Measurements from ENCODE around the gene PFKP.

PFKP gene

GRCh38 chr10:3072641-3073360, 5.5 kb downstream of the PFKP start:
- DNase-seq, result no peak

DNA sequence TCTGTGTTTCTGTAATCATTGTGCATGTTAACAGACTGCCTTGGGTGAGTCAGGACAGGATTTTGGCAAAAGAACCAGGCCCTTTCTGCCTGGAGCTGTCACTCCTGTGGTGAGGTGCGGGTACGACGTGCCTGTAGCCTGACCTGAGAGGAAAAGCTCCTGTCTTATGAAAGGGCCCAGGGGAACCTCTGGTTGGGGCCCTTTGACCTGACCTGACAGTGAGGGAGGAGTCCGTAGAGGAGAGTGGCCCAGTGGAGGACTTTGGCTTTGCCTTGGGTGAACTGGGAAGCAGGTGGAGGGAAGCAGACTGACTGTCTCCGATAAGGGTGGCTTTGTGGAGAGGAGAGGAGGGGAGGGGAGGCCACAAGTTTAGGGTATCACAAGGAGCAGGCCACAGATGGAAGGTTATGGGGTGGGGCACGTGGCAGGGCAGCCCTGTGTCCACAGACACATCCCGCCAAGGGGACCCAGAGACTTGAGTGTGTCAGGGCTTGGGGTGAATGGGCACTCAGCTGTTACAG, 6.9 kb downstream of the PFKP start:
- no peak for DNase-seq

DNA sequence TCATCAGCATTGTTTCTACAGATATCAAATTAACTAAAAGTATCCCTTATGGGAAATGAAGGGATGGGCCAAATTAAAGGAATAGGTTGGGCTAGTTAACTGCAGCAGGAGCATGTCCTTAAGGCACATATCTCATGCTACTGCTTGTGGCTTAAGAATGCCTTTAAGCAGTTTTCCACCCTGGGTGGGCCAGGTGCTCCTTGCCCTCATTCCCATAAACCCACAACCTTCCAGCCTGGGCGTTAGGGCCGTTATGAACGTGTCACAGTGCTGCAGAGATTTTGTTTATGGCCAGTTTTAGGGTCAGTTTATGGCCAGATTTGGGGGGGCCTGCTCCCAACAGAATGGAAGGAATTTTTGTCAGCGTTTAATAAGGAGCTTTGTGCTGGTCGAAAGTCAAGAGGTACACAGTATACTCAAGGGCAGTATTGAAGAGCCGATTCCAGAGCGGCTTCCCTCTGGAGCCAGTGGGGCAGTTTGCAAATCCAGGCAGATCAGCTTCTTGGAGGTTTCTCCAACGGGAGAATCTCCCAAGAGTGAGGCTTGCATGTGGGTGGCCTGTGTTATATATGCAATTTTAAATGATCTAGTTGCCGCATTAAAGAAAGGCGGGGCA, 7.7 kb downstream of the PFKP start:
- no peak for DNase-seq

- DNase-seq, result no peak
Measured at GRCh38 chr10:3076138-3076537, 8.8 kb downstream of the PFKP start.

DNA sequence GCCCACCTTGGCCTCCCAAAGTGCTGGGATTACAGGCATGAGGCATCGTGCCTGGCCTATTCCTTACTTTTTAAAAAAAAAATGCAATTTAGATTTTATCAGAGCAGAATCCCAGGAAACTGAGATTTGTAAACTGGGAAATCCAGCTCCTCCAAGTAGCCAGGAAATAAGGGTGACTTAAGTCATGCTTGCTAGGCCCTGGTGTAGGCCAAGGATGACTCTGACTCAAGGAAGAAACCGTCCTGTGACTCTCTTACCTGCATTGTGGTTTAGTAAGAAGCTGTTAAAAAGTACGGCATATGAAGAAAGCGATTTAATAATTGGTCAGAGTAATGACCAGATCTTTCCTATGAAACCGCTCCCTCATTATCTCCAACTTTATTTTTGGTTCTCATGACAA, 10.2 kb downstream of the PFKP start:
- no peak for DNase-seq

- DNase-seq, result no peak
Measured at GRCh38 chr10:3077940-3078630, 10.7 kb downstream of the PFKP start.

- no peak for DNase-seq
Measured at GRCh38 chr10:3081383-3081981, 14.1 kb downstream of the PFKP start.

- DNase-seq, result no peak
Measured at GRCh38 chr10:3082290-3082689, 14.9 kb downstream of the PFKP start.

DNA sequence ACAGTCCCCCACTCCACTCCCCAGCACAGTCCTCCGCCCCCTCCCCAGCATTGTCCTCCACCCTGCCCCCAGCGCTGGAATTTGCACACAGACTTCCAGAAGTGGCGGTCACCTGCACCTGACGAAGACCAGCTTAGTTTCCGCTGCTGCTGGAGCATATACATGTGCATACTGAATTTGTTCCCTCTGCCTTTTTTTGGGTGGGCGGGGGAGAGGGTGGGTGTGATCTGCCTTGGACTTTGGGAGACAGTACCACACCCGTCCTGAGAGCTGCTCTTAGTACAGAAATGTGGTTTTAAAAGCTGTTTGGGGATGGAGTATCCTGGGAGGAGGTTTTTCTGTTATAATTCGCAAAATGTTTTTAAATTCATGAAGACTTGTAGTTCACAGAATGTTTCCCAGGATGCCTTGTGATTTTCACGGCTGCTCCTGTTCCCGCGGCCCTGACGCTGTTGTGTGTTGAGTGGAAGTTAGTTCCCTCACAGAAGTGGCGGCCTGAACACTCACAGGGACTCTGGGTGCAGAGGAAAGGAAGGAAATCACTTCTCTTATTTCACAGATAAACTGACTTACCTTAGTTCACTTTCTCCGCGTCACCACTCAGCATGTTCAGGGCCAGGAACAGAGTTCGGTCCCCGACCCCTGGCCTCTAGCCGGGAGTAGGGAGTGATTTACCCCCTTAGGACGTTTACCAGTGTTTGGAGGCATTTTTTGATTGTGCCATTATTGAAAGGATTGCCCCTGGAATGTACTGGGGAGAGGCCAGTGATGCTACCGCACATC, 18.6 kb downstream of the PFKP start:
- DNase-seq, result no peak

GRCh38 chr10:3090388-3090787, 23.0 kb downstream of the PFKP start:
- no peak for DNase-seq

DNA sequence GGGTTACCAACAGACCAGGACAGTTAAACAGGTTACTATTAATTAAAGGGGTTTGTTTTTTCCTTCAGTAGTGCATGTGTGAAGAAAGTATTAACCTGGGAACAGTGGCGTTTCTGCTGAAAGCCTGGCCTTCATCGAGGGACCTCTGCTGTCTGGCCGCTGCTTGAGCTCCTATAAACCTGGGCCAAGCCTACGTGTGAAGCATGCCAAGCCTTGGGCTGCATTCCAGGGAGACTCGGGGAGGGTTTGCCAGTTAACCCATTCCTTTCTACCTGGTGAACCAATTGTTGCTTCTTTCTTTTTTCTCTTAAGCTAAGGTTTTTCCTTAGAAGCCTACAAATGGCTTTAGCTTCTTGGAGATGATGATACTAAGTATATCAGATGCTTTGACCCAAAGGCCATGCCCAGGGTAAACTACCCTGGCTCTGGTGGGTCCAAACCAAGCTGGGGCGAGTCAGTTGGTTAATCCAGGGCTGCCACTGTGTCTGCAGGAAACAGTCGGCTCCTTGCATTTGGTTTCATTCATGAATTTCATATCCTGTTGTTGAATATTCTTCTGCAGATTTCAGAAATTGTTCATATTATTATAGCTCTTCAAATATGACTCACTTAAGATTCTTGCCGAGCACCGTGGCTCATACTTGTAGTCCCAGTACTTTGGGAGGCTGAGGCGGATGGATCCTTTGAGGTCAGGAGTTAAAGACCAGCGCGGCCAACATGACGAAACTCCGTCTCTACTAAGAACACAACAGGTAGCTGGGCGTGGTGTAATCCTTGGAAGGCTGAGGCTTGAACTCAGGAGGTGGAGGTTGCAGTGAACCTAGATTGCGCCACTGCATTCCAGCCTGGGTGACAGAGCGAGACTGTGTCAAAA, 23.8 kb downstream of the PFKP start:
- peak; percentile 60 for DNase-seq

DNA sequence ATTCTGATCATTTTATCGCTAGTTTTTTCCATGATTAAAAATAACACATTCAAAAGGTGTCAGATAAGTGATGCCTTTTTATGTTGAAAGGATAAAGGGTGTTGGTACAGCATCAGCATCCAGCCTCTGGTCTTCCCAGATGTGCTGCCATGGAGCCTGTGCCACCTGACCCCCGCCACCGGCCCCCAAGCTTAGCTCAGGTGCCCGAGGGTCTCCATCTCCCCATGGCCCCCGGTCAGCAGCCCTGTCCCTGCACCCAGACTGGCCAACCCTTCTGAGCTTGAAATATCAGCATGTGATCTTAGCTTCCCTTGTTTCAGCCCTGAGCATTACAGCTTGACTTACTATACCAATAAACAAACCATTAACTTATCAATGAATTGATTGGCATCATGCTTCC, 24.6 kb downstream of the PFKP start:
- no peak for DNase-seq

GRCh38 chr10:3093996-3094395, 26.6 kb downstream of the PFKP start:
- no peak for DNase-seq

DNA sequence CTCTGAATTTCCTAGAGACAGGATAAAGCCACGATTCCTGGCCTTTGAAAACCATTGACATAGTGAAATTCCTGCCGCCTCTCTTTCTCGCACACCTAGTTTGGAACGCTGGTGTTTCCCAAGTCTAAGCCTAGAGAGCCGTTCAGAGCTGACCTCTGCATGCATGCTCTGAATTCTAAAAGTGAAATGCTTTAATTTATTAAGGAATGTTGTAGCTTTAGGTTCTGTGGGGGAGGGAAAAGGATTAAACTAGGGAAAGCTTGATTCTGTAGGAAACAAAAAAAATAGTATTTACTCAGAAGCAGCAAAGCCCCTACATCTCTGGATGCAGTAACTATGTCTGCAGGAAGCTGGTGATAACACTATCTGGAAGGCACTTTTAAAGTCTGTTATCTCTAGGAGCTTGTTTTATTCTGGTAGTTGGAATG, 27.3 kb downstream of the PFKP start:
- no peak for DNase-seq

DNA sequence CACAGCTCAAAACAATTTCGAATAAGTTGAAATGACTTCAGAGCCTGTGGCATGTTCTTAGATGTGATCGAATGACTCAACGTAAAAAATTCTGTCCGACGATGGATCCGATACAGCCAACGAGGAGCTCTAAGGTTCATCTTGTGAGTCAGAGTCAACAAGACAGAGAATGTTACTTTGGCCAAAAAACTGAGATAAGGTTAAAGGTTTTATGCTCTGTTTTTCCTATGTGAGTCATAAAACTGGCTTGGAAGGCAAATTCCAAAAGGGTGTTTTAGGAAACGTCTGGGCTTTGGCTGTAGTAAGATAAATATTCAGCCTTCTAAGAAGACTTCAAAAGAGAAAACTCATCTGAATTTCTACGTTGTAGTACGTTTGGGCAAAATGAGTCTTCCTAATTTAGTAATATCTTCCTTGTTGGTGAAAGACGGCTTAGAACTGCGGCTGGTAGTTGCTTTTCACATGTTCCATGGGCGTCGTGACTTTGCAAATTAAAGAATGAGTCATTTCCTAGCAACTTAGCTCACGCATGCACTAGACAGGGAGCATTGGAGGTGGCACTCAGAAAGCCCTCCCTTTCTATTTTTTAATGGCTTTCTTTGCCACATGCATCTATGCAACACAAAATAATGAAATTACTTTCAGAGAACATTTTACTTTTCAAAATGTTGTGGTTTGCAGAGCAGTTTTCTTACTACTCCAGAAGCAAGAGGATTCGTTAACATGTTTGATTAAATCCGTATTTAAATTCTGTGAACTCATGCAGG, 28.2 kb downstream of the PFKP start:
- peak; percentile 65 for DNase-seq

DNA sequence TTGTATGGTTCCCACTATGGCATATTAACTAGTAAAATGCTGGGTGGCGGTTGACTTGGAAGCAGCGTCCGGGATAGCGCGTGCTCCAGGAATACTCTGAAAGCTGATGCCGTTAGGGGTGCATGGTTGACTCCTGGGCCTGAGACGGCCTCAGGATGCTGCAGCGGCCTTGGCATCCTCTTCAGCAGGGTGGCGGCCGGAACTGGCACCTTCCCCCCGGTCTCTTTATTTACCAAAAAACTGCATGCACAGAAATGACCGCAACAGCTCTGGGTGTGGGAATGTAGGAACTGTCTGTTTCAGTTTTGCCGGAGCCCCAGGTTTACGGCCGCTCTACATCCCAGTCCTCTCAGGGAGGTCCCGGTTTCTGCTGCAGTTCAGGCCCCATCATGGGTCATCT, 28.8 kb downstream of the PFKP start:
- no peak for DNase-seq

- no peak for DNase-seq
Measured at GRCh38 chr10:3097160-3097559, 29.8 kb downstream of the PFKP start.

- DNase-seq, result no peak
Measured at GRCh38 chr10:3098689-3099088, 31.3 kb downstream of the PFKP start.

- DNase-seq, result no peak
Measured at GRCh38 chr10:3099291-3100092, 32.1 kb downstream of the PFKP start.
